AG09309 (cell line): ENCODE results near the gene PVRIG.
"Not testable (repeated sequence)": the region's sequence is repeated elsewhere in the genome, so short reads cannot be mapped to it uniquely, and the experiment has no call there.

Experiments
- DNase-seq: peaks from one replicate; pipeline ENCODE4 v3.0.0-alpha.2; 2010; ENCODE audit warnings: low read depth
- H3K4me3 ChIP-seq: 2 replicates; pipeline ENCODE4 v1.5.1; 2011; ENCODE audit warnings: mild to moderate bottlenecking, low read depth, low read length, moderate library complexity; ENCODE audit not compliant: control insufficient read depth
- TF ChIP-seq, protein P1 (sequence below): IDR thresholded peaks from 2 replicates; pipeline ENCODE4 v1.5.1; 2011; ENCODE audit warnings: mild to moderate bottlenecking, low read depth, low read length, inconsistent platforms; ENCODE audit not compliant: insufficient read depth, control insufficient read depth; ENCODE audit errors: missing control alignments

Gene PVRIG

DNA sequence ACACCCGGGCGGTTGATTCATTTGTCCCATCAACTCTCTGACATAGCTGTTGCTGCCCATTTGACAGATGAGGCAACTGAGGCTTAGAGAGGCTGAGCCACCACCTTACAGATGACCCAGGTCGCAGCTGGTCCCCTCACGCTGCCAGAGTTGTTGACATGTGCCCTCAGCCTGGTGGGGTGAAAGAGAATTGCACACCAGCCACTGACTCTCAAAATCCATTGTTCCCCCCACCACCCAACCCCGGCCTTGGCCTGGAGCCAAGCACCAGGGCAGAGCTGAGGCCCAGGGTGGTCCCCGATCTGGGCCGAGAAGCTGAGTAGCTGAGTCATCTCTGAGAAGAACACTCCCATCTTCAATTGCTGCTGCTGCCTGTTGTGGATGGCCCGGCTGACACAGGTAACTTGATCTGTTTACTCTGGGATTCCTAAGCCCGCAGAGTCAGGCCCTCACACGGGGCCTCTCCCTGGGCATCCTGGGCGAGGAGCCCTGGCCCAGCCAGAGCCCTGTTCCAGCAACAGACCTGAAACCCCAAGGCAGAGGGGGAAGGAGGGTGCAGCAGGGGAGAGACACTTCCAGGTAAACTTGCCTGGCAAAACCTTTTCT is 27.5 kb downstream of the PVRIG start:
- TF ChIP-seq, protein P1, sequence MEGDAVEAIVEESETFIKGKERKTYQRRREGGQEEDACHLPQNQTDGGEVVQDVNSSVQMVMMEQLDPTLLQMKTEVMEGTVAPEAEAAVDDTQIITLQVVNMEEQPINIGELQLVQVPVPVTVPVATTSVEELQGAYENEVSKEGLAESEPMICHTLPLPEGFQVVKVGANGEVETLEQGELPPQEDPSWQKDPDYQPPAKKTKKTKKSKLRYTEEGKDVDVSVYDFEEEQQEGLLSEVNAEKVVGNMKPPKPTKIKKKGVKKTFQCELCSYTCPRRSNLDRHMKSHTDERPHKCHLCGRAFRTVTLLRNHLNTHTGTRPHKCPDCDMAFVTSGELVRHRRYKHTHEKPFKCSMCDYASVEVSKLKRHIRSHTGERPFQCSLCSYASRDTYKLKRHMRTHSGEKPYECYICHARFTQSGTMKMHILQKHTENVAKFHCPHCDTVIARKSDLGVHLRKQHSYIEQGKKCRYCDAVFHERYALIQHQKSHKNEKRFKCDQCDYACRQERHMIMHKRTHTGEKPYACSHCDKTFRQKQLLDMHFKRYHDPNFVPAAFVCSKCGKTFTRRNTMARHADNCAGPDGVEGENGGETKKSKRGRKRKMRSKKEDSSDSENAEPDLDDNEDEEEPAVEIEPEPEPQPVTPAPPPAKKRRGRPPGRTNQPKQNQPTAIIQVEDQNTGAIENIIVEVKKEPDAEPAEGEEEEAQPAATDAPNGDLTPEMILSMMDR = no peak
- peak; percentile 7 for DNase-seq
- H3K4me3 ChIP-seq = no peak overlapping the region

DNA sequence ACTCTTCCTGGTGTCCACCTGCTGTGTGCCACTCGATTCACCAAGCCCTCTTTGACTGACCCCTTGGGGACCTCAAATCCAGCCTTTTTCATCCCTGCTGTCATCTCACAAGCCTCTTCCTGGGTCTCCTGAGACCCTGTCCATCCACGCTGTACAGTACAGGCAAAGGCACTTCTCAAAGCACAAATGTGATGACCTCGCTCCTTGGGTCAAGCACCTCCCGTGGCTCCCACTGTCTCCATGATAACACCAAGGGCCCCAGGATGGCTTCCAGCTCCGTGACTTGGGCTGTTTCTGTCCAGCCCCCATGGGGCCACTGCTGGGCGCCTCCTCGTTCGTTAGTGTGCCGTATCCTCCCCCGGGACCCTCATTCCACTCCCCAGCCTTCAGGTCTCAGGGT is 28.7 kb downstream of the PVRIG start:
- DNase-seq = no peak
- TF ChIP-seq, protein P1 = no peak
- H3K4me3 ChIP-seq = no peak overlapping the region

DNA sequence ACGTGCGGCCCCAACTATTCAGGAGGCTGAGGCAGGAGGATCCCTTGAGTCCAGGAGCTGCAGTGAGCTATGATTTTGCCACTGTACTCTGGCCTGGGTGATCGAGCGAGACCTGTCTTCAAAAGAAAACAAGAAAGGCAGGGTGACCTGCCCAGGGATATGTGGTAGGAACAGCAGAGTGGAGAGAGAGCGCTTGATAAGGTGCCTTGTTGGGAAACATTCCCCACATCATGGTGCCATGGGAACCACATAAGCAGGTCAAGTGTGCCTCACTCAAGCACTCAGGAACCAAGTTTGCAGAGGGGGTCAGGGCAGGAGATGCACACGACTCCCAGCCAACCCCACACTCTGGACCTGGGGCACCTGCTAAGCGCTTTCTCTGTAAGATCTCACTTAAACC is 37.3 kb downstream of the PVRIG start:
- H3K4me3 ChIP-seq = no peak overlapping the region
- DNase-seq = no peak
- TF ChIP-seq, protein P1 = no peak

DNA sequence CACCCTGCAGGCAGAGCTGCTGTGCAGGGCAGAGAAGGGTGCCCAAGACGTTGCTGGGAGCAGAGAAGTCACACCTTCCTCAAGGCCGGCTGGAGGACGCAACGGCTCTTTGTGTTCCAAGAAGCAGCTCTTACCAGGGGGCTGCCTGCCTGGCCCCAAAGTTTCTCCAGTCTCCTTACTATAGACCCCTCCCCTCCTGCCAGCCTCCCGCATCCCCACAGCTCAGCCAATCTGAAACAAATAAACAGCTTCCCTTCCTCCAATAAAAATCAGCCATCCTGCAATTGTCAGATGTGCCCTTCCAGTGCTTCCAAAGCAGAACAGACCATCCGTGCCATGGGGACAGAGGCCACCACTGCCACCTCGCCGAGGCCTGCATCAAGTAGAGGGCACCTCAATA is 40.2 kb downstream of the PVRIG start:
- not testable (repeated sequence) for H3K4me3 ChIP-seq, DNase-seq

DNA sequence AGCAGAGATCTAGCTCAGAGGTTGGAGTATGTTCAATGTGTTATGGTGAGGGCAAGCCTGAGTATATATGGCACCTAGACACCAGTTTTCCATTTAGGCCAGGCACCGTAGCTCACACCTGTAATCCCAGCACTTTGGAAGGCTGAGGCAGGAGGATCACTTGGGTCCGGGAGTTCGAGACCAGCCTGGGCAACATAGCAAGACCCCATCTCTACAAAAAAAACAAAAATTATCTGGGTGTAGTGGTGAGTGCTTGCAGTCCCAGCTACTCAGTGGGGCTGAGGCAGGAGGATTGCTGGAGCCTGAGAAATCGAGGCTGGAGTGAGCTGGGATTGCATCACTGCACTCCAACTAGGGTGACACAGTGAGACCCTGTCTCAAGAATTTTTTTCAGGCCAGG is 43.1 kb downstream of the PVRIG start:
- not testable (repeated sequence) for DNase-seq, H3K4me3 ChIP-seq

DNA sequence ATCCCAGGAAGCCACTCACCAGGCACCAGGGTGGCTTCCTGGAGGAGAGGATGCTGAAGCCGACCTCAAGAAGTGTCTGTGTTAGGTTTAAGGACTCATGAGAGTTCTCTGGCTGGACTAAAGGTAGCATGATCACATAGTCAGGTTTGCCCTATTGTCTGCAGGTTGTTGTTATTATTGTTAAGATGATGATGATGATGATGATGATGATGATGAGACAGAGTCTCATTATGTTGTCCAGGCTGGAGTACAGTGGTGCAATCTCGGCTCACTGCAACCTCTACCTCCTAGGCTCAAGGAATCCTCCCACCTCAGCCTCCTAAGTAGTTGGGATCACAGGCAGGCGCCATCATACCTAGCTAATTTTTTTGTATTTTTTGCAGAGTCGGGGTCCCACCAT is 44.5 kb downstream of the PVRIG start:
- DNase-seq, H3K4me3 ChIP-seq: not testable (repeated sequence)

DNA sequence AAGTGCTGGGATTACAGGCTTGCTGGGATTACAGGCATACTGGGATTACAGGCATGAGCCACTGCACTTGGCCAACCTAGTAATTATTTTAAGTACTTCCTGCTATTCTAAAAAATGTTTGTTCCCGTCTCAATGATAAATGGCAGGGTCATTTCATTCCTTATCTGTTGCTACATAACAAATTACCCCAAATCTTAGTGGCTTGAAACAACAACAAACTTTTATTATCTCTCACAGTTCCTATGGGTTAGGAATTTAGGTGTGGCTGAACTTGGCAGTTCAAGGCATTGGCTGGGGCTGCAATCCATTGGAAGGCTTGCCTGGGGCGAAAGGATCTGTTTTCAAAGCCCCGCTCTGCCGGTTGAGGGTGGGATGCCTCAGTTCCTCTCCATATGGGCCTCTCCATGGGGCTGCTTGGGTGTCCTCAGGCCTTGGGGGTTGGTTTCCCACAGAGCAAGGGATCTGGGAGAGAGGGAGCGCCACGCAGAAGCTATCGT is 45.0 kb downstream of the PVRIG start:
- not testable (repeated sequence) for H3K4me3 ChIP-seq, DNase-seq

DNA sequence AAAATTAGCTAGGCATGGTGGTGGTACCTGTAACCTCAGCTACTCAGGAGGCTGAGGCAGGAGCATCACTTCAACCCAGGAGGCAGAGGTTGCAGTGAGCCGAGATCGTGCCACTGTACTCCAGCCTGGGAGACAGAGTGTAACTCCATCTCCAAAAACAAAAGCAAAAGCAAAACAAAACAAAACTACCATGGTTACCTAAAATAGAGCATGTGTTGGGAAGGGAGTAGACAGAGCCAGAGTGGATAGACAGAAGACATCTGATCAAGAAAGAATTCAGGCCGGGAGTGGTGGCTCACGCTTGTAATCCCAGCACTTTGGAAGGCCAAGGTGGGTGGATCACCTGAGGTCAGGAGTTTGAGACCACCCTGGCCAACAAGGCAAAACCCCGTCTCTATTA is 46.1 kb downstream of the PVRIG start:
- DNase-seq, H3K4me3 ChIP-seq: not testable (repeated sequence)

DNA sequence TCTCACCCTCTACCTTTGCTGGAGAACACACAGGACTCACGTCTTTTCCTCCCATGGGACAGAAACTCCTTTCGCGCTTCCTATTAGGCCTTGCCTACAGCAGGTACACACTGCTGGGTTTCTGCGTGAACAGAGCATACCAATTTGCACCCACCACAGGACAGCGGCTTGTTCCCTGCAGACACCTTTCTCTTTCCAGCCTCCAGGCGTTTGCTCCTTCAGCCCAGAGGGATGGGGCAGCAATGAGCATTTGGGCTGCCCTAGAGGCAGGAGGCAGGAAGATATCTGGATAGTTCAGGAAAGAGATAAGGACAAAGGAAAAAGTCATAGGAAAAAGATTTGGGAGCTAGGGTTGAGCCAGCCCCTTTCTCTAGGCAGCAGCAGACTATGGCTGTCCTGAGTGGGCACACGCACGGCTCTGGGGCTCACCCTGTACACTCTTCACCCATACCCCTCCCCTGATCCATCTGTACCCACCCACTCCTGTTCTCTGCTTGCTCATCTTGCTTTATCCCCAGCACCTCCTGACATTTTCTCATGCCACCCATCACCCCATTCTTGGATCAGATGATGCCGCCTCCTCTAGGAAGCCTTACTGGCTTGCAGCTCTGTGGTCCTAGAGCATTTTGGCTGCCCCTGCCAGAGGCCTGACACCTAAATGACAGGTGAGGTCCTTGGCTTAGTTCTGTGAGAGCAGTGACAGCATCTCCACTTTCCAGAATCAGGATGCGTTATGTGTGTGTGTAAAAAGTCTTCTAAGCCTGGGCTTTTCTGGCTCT is 47.0 kb downstream of the PVRIG start:
- no peak for DNase-seq
- TF ChIP-seq, protein P1 = no peak
- H3K4me3 ChIP-seq = no peak overlapping the region
